ENCODE data around the gene ACOT9.

GRCh38 chrX:23789386-23790154, 46.5 kb upstream of the ACOT9 start:
- TF ChIP-seq, protein P1, sequence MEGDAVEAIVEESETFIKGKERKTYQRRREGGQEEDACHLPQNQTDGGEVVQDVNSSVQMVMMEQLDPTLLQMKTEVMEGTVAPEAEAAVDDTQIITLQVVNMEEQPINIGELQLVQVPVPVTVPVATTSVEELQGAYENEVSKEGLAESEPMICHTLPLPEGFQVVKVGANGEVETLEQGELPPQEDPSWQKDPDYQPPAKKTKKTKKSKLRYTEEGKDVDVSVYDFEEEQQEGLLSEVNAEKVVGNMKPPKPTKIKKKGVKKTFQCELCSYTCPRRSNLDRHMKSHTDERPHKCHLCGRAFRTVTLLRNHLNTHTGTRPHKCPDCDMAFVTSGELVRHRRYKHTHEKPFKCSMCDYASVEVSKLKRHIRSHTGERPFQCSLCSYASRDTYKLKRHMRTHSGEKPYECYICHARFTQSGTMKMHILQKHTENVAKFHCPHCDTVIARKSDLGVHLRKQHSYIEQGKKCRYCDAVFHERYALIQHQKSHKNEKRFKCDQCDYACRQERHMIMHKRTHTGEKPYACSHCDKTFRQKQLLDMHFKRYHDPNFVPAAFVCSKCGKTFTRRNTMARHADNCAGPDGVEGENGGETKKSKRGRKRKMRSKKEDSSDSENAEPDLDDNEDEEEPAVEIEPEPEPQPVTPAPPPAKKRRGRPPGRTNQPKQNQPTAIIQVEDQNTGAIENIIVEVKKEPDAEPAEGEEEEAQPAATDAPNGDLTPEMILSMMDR (IDR thresholded peaks at IDR 0.05; ENCODE audit: insufficient read depth, low read length, poor library complexity, severe bottlenecking): no peak
- no peak for TF ChIP-seq EZH2phosphoT487 (conservative IDR thresholded peaks at IDR 0.05; ENCODE audit: low read length)
